ENCODE data around the gene AFF1. TPM values are rescaled to one million over a fixed set of nuclear protein-coding genes. Genes with fewer than 3 reads are reported as not detected.

AFF1 gene
- total RNA-seq, 1 donor from 2014 or later = 34.1 TPM

- no peak for DNase-seq (ENCODE audit: low read depth, low spot score)
- Mint-ChIP-seq H3K9me3 (no peaks in the 10 kb centered on the region), H3K4me3 (no peak overlapping the region), H3K36me3 (ENCODE audit: low read depth) (no peaks in the 10 kb centered on the region), H3K4me1 (peaks cover 9% of the 10 kb centered on the region), H3K27ac (ENCODE audit: unreplicated experiment) (no peak overlapping the region), H3K27me3 (ENCODE audit: low read depth) (no peaks in the 10 kb centered on the region)
- no peak for TF ChIP-seq CTCF (conservative IDR thresholded peaks at IDR 0.05)
Measured at GRCh38 chr4:86973668-86974067, 38.9 kb downstream of the AFF1 start.

- H3K9me3 Mint-ChIP-seq = no peaks in the 10 kb centered on the region
- no peak overlapping the region for H3K27ac Mint-ChIP-seq (ENCODE audit: unreplicated experiment)
- H3K36me3 Mint-ChIP-seq (ENCODE audit: low read depth) = no peaks in the 10 kb centered on the region
- no peak for DNase-seq (ENCODE audit: low read depth, low spot score)
- TF ChIP-seq CTCF (conservative IDR thresholded peaks at IDR 0.05) = no peak
- H3K4me1 Mint-ChIP-seq = peaks cover 9% of the 10 kb centered on the region
- H3K4me3 Mint-ChIP-seq = no peak overlapping the region
- H3K27me3 Mint-ChIP-seq (ENCODE audit: low read depth) = no peaks in the 10 kb centered on the region
Measured at GRCh38 chr4:86974551-86974994, 39.8 kb downstream of the AFF1 start.

GRCh38 chr4:86975927-86976326, 41.1 kb downstream of the AFF1 start:
- no peak for TF ChIP-seq CTCF (conservative IDR thresholded peaks at IDR 0.05)
- Mint-ChIP-seq H3K36me3 (ENCODE audit: low read depth) (no peaks in the 10 kb centered on the region), H3K27me3 (ENCODE audit: low read depth) (no peaks in the 10 kb centered on the region), H3K4me3 (no peak overlapping the region), H3K4me1 (peaks cover 9% of the 10 kb centered on the region), H3K27ac (ENCODE audit: unreplicated experiment) (no peak overlapping the region), H3K9me3 (no peaks in the 10 kb centered on the region)
- DNase-seq (ENCODE audit: low read depth, low spot score) = no peak

GRCh38 chr4:86976801-86977485, 42.1 kb downstream of the AFF1 start:
- no peak for TF ChIP-seq CTCF (conservative IDR thresholded peaks at IDR 0.05)
- peaks cover 13% of the 10 kb centered on the region for H3K4me1 Mint-ChIP-seq

GRCh38 chr4:86977621-86978184, 42.9 kb downstream of the AFF1 start:
- DNase-seq (ENCODE audit: low read depth, low spot score) = no peak
- Mint-ChIP-seq H3K4me3 (no peak overlapping the region), H3K36me3 (ENCODE audit: low read depth) (peaks cover 2% of the 10 kb centered on the region), H3K9me3 (peaks cover 3% of the 10 kb centered on the region), H3K27me3 (ENCODE audit: low read depth) (no peaks in the 10 kb centered on the region), H3K27ac (ENCODE audit: unreplicated experiment) (no peak overlapping the region), H3K4me1 (peaks cover 14% of the 10 kb centered on the region)
- TF ChIP-seq CTCF (conservative IDR thresholded peaks at IDR 0.05) = no peak

More at GRCh38 chr4:86976801-86977485, 42.1 kb downstream of the AFF1 start:
- Mint-ChIP-seq H3K4me3 (no peak overlapping the region), H3K9me3 (peaks cover 1% of the 10 kb centered on the region), H3K27ac (ENCODE audit: unreplicated experiment) (no peak overlapping the region), H3K27me3 (ENCODE audit: low read depth) (no peaks in the 10 kb centered on the region), H3K36me3 (ENCODE audit: low read depth) (peaks cover under 1% of the 10 kb centered on the region)
- no peak for DNase-seq (ENCODE audit: low read depth, low spot score)
